ENCODE data around the gene STXBP6.

The STXBP6 gene

DNA sequence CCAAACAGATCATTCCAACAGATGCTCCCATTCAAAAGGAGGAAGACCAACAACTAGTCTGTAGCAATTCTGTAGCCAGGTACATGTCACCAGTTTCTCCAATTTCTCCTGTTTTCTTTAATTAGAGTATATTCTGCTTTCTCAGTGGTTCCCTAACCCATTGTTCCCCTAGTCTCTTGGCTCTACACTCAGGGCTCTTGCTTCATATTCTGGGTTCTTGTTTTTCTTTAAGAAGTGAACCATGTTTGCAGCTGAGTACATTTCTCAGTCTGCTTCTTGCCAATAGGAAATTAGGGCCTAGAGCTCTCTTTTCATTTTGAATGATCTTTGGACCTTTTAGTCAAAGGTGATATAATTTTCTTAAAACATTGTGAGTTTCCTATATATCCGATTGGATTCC is 29.4 kb upstream of the STXBP6 start:
- H3K9me3 ChIP-seq = no peaks in the 10 kb centered on the region; the same call in none of the 2 replicates
- H3K4me3 ChIP-seq (ENCODE audit: low read depth, low read length) = no peak overlapping the region
- no peaks in the 10 kb centered on the region for H3K4me1 ChIP-seq
- TF ChIP-seq, protein P1, sequence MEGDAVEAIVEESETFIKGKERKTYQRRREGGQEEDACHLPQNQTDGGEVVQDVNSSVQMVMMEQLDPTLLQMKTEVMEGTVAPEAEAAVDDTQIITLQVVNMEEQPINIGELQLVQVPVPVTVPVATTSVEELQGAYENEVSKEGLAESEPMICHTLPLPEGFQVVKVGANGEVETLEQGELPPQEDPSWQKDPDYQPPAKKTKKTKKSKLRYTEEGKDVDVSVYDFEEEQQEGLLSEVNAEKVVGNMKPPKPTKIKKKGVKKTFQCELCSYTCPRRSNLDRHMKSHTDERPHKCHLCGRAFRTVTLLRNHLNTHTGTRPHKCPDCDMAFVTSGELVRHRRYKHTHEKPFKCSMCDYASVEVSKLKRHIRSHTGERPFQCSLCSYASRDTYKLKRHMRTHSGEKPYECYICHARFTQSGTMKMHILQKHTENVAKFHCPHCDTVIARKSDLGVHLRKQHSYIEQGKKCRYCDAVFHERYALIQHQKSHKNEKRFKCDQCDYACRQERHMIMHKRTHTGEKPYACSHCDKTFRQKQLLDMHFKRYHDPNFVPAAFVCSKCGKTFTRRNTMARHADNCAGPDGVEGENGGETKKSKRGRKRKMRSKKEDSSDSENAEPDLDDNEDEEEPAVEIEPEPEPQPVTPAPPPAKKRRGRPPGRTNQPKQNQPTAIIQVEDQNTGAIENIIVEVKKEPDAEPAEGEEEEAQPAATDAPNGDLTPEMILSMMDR (IDR thresholded peaks at IDR 0.05; ENCODE audit: low read depth, low read length) = no peak
- no peaks in the 10 kb centered on the region for H3K36me3 ChIP-seq
- no peaks in the 10 kb centered on the region for H3K27me3 ChIP-seq
- DNase-seq = no peak

DNA sequence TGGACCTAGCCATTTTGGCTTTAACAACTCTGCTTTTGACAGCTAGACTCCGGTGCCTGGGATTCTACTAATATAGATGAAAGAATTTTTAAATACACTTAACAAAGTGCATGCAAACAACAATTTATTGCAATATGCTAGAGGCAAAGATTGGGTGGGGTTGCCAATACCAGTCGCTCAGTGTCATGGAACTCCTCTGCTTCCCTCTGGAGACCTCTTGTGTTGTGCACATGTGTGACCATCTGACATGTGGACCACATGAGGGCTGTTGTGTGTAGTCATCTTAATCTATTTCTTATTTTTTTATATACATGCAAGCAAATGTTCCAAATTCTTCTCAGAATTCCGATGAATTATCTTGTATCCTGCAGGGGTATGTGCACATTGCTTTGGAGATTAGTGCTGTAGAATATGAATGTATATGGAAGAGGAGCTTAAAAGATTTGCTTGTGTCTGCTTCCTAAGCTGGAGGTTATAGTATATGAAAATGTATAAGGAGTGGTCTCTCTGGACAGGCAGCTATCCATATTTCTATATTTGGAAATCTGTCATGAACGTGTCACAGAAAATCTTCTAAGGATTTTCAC is 24.2 kb upstream of the STXBP6 start:
- Histone ChIP-seq H3K9me3 (no peaks in the 10 kb centered on the region; the same call in none of the 2 replicates), H3K4me3 (ENCODE audit: low read depth, low read length) (no peak overlapping the region), H3K27me3 (no peaks in the 10 kb centered on the region), H3K36me3 (no peaks in the 10 kb centered on the region), H3K4me1 (no peaks in the 10 kb centered on the region)
- TF ChIP-seq, protein P1 (IDR thresholded peaks at IDR 0.05; ENCODE audit: low read depth, low read length) = no peak
- no peak for DNase-seq

DNA sequence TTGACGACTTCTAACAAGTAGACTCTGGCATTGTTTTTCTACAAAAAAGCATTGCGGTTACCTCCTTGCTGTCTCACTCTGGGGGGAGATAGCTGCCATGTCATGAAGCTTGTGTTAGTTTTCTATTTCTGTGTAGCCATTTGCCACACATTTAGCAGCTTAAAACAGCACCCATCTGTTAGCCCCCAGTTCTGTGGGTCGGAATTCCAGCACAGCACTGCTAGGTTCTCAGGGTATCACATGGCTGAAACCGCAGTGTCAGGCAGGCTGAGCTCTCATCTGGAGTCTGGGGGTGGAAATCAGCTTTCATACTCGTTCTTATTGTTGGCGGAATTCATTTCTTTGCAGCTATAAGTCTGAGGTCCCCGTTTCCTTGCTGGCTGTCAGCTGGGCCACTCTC is 19.9 kb upstream of the STXBP6 start:
- Histone ChIP-seq H3K4me3 (ENCODE audit: low read depth, low read length) (no peak overlapping the region), H3K36me3 (no peaks in the 10 kb centered on the region), H3K27me3 (no peaks in the 10 kb centered on the region), H3K9me3 (no peaks in the 10 kb centered on the region), H3K4me1 (no peaks in the 10 kb centered on the region)
- DNase-seq = no peak
- TF ChIP-seq, protein P1 (IDR thresholded peaks at IDR 0.05; ENCODE audit: low read depth, low read length) = no peak

DNA sequence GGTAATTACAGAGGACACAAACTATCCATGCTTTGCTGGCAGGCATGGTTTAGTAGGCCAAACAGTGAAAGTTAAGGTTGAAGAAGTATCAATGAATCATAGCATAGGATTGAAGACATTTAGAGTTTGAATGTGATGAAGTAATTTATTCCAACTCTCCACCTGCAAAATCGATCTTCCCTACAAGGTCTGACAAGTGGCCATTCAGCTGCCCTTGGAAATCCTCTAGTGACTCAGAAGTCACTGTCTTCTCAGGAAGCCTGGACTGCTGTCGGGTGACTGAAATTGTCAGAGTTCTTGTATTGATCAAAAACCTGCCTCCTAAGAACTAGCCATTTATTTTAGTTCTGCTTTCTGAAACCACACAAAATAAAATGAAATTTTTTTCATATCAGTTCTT is 17.7 kb upstream of the STXBP6 start:
- Histone ChIP-seq H3K4me3 (ENCODE audit: low read depth, low read length) (no peak overlapping the region), H3K27me3 (no peaks in the 10 kb centered on the region), H3K36me3 (no peaks in the 10 kb centered on the region), H3K4me1 (no peaks in the 10 kb centered on the region), H3K9me3 (no peaks in the 10 kb centered on the region)
- TF ChIP-seq, protein P1 (IDR thresholded peaks at IDR 0.05; ENCODE audit: low read depth, low read length) = no peak
- no peak for DNase-seq

DNA sequence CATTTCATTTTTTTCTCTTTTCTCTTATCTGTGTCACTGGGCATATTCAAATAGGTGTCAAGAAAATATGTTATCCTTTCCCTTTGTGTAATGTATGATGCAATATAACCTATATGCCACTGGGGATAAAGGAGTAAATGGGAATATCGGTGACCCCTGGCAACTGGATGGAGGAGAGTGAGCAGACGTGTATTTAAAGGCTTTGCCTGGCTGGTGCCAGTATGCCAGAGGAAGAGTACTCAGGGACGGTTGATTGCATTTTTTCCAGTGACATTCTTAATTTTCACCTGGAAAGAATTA is 12.0 kb upstream of the STXBP6 start:
- Histone ChIP-seq H3K36me3 (no peaks in the 10 kb centered on the region), H3K4me3 (ENCODE audit: low read depth, low read length) (no peak overlapping the region), H3K9me3 (no peaks in the 10 kb centered on the region), H3K4me1 (no peaks in the 10 kb centered on the region), H3K27me3 (no peaks in the 10 kb centered on the region)
- DNase-seq = no peak
- TF ChIP-seq, protein P1 (IDR thresholded peaks at IDR 0.05; ENCODE audit: low read depth, low read length) = no peak

DNA sequence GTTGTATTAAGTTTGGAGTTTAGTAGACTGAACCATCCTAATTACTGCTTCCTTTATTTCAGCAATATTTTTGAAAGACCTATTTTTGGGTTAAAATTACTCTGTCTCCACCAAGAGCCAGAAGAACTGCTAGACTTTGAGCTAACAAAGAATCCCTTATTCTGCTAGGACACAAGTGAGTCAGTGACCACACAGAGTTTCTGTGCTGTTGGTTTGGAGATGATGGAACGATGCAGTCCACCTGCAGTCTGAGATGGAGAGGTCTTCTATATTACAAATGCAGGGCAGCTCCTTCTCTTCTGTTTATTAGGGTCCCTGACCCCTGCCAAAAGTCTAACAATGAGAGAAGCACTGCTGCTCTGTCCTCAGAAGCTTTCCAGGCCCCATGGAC is 6.7 kb upstream of the STXBP6 start:
- Histone ChIP-seq H3K36me3 (no peaks in the 10 kb centered on the region), H3K4me1 (no peaks in the 10 kb centered on the region), H3K4me3 (ENCODE audit: low read depth, low read length) (no peak overlapping the region), H3K27me3 (peaks cover 6% of the 10 kb centered on the region; the same call in 1 of the 2 replicates), H3K9me3 (no peaks in the 10 kb centered on the region)
- TF ChIP-seq, protein P1 (IDR thresholded peaks at IDR 0.05; ENCODE audit: low read depth, low read length) = no peak
- no peak for DNase-seq

All from BE2C (cell line).